Stimulated activated naive B cell treated with anti-CD40 and anti-IgM and Interleukin-4, amounts not matched to agents 10 μg/mL and 1 μg/mL and 100 μg/mL, for 72 hours (primary cell): ENCODE measurements around the gene KCNQ1.

ENCODE experiments used
- ATAC-seq, 2 donors: fragments of 150-1000 bp; cut with Tn5 transposase; replicated peaks; 2 replicates each; pipeline ENCODE4 v1.10.0; 2021; ENCODE audit warnings: moderate library complexity in 1 of 2
- DNase-seq: peaks from one replicate; pipeline ENCODE4 v3.0.0; 2021
- H3K27ac Mint-ChIP-seq: one replicate; pipeline ENCODE4 v1.8.0; 2022; ENCODE audit warnings: mild to moderate bottlenecking, mixed read lengths
- H3K27me3 Mint-ChIP-seq, 2 donors: one replicate each; pipeline ENCODE4 v1.8.0; 2022; ENCODE audit warnings: mixed read lengths in 2 of 2
- H3K36me3 Mint-ChIP-seq, 2 donors: one replicate each; pipeline ENCODE4 v1.8.0; 2022; ENCODE audit warnings: mixed read lengths in 2 of 2, mild to moderate bottlenecking in 1 of 2
- H3K4me1 Mint-ChIP-seq, 2 donors: one replicate each; pipeline ENCODE4 v1.8.0; 2022; ENCODE audit warnings: mixed read lengths in 2 of 2, mild to moderate bottlenecking in 1 of 2
- H3K4me3 Mint-ChIP-seq, 2 donors: one replicate each; pipeline ENCODE4 v1.8.0; 2022; ENCODE audit warnings: mild to moderate bottlenecking in 2 of 2, mixed read lengths in 2 of 2, moderate library complexity in 1 of 2
- H3K9me3 Mint-ChIP-seq, 2 donors: one replicate each; pipeline ENCODE4 v1.8.0; 2022; ENCODE audit warnings: mixed read lengths in 2 of 2, mild to moderate bottlenecking in 1 of 2

KCNQ1 gene

GRCh38 chr11:2841411-2842190 lies 396.8 kb downstream of the KCNQ1 start:
- Mint-ChIP-seq H3K4me1 (no peaks in the 10 kb centered on the region), H3K27me3 (no peaks in the 10 kb centered on the region), H3K4me3 (no peak overlapping the region), H3K9me3 (no peaks in the 10 kb centered on the region), H3K27ac (no peak overlapping the region), H3K36me3 (no peaks in the 10 kb centered on the region)
- DNase-seq (no peak), ATAC-seq (no peak)

DNA sequence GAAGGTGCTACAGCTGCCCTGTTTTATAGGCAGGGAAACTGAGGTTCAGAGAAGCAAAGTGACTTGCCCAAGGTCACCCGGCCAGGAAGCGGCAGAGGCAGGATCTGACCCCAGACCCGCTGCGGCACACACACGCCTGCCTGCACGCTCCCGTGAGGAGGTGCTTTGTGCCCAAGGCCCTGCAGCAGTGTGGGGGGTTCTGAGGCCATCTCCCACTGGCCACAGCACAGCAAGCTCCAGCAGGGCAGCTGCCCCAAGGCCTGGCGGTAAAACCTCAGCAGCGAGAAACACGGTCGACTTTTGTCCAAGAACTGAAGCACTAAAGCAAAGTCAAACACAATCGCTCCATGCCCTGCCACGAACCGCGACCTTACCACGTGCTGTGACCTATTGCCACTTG lies 398.1 kb downstream of the KCNQ1 start:
- H3K4me1 Mint-ChIP-seq: no peaks in the 10 kb centered on the region
- H3K36me3 Mint-ChIP-seq: no peaks in the 10 kb centered on the region
- no peaks in the 10 kb centered on the region for H3K9me3 Mint-ChIP-seq
- H3K4me3 Mint-ChIP-seq: no peak overlapping the region
- H3K27ac Mint-ChIP-seq: no peak overlapping the region
- DNase-seq (no peak), ATAC-seq (no peak)
- H3K27me3 Mint-ChIP-seq: no peaks in the 10 kb centered on the region

DNA sequence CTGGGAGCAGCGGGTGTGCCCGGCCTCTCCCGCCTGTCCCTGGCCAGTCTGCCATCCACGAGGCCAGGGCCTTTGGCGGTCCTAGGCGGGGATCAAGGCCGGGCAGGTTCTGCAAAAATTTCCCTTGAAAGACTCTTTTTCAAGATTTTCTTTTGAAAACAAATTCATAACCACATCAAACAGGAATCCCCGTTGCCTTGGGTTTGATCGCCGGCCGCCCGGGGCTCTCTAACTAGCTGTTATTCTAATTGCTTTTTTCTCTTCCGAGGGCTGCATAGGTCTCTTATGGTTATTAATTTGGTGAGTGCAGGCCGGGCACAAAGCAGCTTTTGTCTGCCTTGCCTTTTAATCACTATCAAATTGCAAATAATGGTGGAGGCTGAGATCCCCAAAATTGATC lies 398.7 kb downstream of the KCNQ1 start:
- Mint-ChIP-seq H3K27me3 (no peaks in the 10 kb centered on the region), H3K36me3 (no peaks in the 10 kb centered on the region), H3K27ac (no peak overlapping the region), H3K9me3 (no peaks in the 10 kb centered on the region), H3K4me1 (no peaks in the 10 kb centered on the region), H3K4me3 (no peak overlapping the region)
- DNase-seq (no peak), ATAC-seq (no peak)

GRCh38 chr11:2844116-2844842 lies 399.5 kb downstream of the KCNQ1 start:
- Mint-ChIP-seq H3K4me3 (no peak overlapping the region), H3K9me3 (no peaks in the 10 kb centered on the region), H3K4me1 (no peaks in the 10 kb centered on the region), H3K36me3 (no peaks in the 10 kb centered on the region), H3K27me3 (no peaks in the 10 kb centered on the region), H3K27ac (no peak overlapping the region)
- no peak for ATAC-seq
- DNase-seq: no peak

DNA sequence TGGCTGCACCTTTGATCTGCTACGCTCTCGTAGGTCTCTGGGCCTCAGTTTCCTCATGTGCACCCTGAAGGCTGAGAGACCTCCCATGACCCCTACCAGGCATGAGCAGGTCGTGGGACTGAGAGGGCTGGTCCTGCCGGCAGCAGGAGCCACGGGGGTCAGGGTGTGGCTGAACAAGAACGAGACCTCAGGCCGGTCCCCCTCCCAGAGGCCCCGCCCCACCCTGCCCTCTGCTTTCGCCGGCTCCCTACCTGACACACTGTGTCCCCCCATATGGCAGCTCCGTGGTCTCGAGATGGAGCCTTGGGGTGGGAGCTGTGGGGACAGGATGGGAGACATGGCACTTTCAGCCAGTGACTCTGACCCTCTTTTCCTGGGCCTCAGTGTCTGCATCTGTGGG lies 400.2 kb downstream of the KCNQ1 start:
- ATAC-seq: no peak
- H3K27me3 Mint-ChIP-seq: no peaks in the 10 kb centered on the region
- no peaks in the 10 kb centered on the region for H3K9me3 Mint-ChIP-seq
- no peak overlapping the region for H3K4me3 Mint-ChIP-seq
- H3K27ac Mint-ChIP-seq: no peak overlapping the region
- no peak for DNase-seq
- H3K4me1 Mint-ChIP-seq: no peaks in the 10 kb centered on the region
- no peaks in the 10 kb centered on the region for H3K36me3 Mint-ChIP-seq

- no peak overlapping the region for H3K27ac Mint-ChIP-seq
- H3K36me3 Mint-ChIP-seq: no peaks in the 10 kb centered on the region
- no peak for DNase-seq
- ATAC-seq: no peak
- no peak overlapping the region for H3K4me3 Mint-ChIP-seq
- H3K27me3 Mint-ChIP-seq: no peaks in the 10 kb centered on the region
- no peaks in the 10 kb centered on the region for H3K9me3 Mint-ChIP-seq
- no peaks in the 10 kb centered on the region for H3K4me1 Mint-ChIP-seq
Measured at GRCh38 chr11:2846056-2846455, 401.2 kb downstream of the KCNQ1 start.

- Mint-ChIP-seq H3K27me3 (no peaks in the 10 kb centered on the region), H3K36me3 (no peaks in the 10 kb centered on the region), H3K4me1 (no peaks in the 10 kb centered on the region), H3K9me3 (no peaks in the 10 kb centered on the region), H3K4me3 (no peak overlapping the region), H3K27ac (no peak overlapping the region)
- DNase-seq (no peak), ATAC-seq (no peak)
Measured at GRCh38 chr11:2846470-2846869, 401.7 kb downstream of the KCNQ1 start.

- Mint-ChIP-seq H3K36me3 (no peaks in the 10 kb centered on the region), H3K4me3 (no peak overlapping the region), H3K4me1 (no peaks in the 10 kb centered on the region), H3K27ac (no peak overlapping the region), H3K27me3 (no peaks in the 10 kb centered on the region), H3K9me3 (no peaks in the 10 kb centered on the region)
- ATAC-seq (no peak), DNase-seq (no peak)
Measured at GRCh38 chr11:2847561-2847960, 402.8 kb downstream of the KCNQ1 start.

- Mint-ChIP-seq H3K27ac (no peak overlapping the region), H3K4me3 (no peak overlapping the region)
Measured at GRCh38 chr11:2848497-2848896, 403.7 kb downstream of the KCNQ1 start.

GRCh38 chr11:2849994-2850770 lies 405.4 kb downstream of the KCNQ1 start:
- peaks cover 0 to 2% of the 10 kb centered on the region in 2 donors for H3K36me3 Mint-ChIP-seq
- H3K27ac Mint-ChIP-seq: no peak overlapping the region
- H3K4me3 Mint-ChIP-seq: no peak overlapping the region
- no peaks in the 10 kb centered on the region for H3K9me3 Mint-ChIP-seq
- no peaks in the 10 kb centered on the region for H3K4me1 Mint-ChIP-seq
- DNase-seq: no peak
- peaks cover 6 to 8% of the 10 kb centered on the region in 2 donors for H3K27me3 Mint-ChIP-seq
- ATAC-seq: no peak

More at GRCh38 chr11:2848497-2848896, 403.7 kb downstream of the KCNQ1 start:
- DNase-seq (no peak), ATAC-seq (no peak)
- no peaks in the 10 kb centered on the region for H3K27me3 Mint-ChIP-seq
- no peaks in the 10 kb centered on the region for H3K9me3 Mint-ChIP-seq
- H3K4me1 Mint-ChIP-seq: no peaks in the 10 kb centered on the region
- no peaks in the 10 kb centered on the region for H3K36me3 Mint-ChIP-seq

- peaks cover 0 to 2% of the 10 kb centered on the region in 2 donors for H3K36me3 Mint-ChIP-seq
- DNase-seq: no peak
- no peaks in the 10 kb centered on the region for H3K4me1 Mint-ChIP-seq
- ATAC-seq: no peak
- H3K9me3 Mint-ChIP-seq: no peaks in the 10 kb centered on the region
- peaks cover 6 to 9% of the 10 kb centered on the region in 2 donors for H3K27me3 Mint-ChIP-seq
- no peak overlapping the region for H3K4me3 Mint-ChIP-seq
- no peak overlapping the region for H3K27ac Mint-ChIP-seq
Measured at GRCh38 chr11:2853401-2853800, 408.6 kb downstream of the KCNQ1 start.

DNA sequence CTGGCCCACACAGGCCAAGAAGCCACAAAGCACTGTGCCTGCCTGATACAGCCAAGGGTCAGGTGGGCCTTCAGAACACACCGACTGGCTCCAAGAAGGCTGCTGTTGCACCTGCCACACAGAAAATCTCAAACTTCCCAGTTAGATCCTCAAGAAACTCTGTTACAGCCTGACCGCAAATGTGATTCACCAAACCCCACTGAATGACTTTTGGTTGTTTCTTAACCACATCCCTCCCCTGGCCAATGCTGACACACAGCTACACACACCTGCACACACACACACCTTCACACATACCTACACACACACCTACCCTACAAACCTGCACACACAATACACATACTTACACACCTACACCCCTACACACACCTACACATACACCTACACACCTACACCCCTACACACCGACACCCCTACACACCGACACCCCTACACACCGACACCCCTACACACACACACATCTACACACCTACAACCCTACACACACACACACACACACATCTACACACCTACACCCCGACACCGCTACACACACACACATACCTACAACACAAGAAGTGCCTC lies 409.3 kb downstream of the KCNQ1 start:
- H3K27me3 Mint-ChIP-seq: peaks cover 6 to 16% of the 10 kb centered on the region in 2 donors

GRCh38 chr11:2855162-2855561 lies 410.4 kb downstream of the KCNQ1 start:
- no peak overlapping the region for H3K4me3 Mint-ChIP-seq
- H3K4me1 Mint-ChIP-seq: no peaks in the 10 kb centered on the region
- no peak overlapping the region for H3K27ac Mint-ChIP-seq
- peaks cover 13 to 18% of the 10 kb centered on the region in 2 donors for H3K27me3 Mint-ChIP-seq
- ATAC-seq: no peak
- no peaks in the 10 kb centered on the region for H3K9me3 Mint-ChIP-seq
- DNase-seq: no peak
- H3K36me3 Mint-ChIP-seq: peaks cover 0 to 2% of the 10 kb centered on the region in 2 donors

More for the DNA sequence above, 409.3 kb downstream of the KCNQ1 start:
- Mint-ChIP-seq H3K36me3 (peaks cover 0 to 2% of the 10 kb centered on the region in 2 donors), H3K4me1 (no peaks in the 10 kb centered on the region), H3K27ac (peak overlapping the region; percentile 21), H3K4me3 (no peak overlapping the region), H3K9me3 (no peaks in the 10 kb centered on the region)
- ATAC-seq (no peak), DNase-seq (no peak)

GRCh38 chr11:2857276-2857675 lies 412.5 kb downstream of the KCNQ1 start:
- Mint-ChIP-seq H3K27me3 (peaks cover 29 to 35% of the 10 kb centered on the region in 2 donors), H3K9me3 (no peaks in the 10 kb centered on the region), H3K27ac (no peak overlapping the region), H3K36me3 (peaks cover 0 to 2% of the 10 kb centered on the region in 2 donors), H3K4me1 (peaks cover 4 to 12% of the 10 kb centered on the region in 2 donors), H3K4me3 (no peak overlapping the region)
- DNase-seq: no peak
- ATAC-seq: no peak
